Loucy (cell line): ENCODE data around the gene ZIM2.

Experiments used
- EZH2phosphoT487 ChIP-seq: fragments of 200-600 bp; IDR thresholded peaks from 2 replicates; pipeline ENCODE4 v1.6.1; 2018; ENCODE audit warnings: antibody characterized with exemption, mild to moderate bottlenecking, moderate library complexity, borderline replicate concordance
- TF ChIP-seq, protein P1 (sequence below): fragments of 200-600 bp; sonication (generic); conservative IDR thresholded peaks from 2 replicates; pipeline ENCODE4 v1.5.1; 2014; ENCODE audit warnings: mild to moderate bottlenecking, antibody characterized with exemption, low read length

DNA sequence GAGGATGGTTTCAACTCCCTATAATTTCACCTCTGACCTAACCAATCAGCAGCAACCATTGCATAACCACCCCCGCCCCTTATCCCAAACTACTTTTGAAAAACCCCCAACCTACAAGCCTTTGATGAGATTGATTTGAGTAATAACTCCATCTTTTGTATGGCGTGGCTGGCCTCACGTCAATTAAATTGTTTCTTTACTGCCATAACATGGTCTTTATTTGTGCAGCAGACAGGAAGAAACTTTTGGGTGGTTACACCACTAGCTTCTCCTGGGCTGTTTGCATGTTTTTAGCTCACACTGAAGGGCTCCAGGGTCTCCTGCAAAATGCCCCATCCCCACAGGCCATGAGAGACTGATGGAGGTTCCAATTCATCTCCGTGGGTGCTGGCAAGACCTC lies 34.0 kb upstream of the ZIM2 start:
- TF ChIP-seq, protein P1, sequence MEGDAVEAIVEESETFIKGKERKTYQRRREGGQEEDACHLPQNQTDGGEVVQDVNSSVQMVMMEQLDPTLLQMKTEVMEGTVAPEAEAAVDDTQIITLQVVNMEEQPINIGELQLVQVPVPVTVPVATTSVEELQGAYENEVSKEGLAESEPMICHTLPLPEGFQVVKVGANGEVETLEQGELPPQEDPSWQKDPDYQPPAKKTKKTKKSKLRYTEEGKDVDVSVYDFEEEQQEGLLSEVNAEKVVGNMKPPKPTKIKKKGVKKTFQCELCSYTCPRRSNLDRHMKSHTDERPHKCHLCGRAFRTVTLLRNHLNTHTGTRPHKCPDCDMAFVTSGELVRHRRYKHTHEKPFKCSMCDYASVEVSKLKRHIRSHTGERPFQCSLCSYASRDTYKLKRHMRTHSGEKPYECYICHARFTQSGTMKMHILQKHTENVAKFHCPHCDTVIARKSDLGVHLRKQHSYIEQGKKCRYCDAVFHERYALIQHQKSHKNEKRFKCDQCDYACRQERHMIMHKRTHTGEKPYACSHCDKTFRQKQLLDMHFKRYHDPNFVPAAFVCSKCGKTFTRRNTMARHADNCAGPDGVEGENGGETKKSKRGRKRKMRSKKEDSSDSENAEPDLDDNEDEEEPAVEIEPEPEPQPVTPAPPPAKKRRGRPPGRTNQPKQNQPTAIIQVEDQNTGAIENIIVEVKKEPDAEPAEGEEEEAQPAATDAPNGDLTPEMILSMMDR: no peak
- no peak for TF ChIP-seq EZH2phosphoT487
